NCI-H2029 (cell line): Measurements from ENCODE around the gene SPATA31A3.
"Not testable (repeated sequence)": the region's sequence is repeated elsewhere in the genome, so short reads cannot be mapped to it uniquely, and the experiment has no call there.

Experiments
- DNase-seq: peaks from one replicate; lab custom pipeline; 2025; lab: John Stamatoyannopoulos, UW

Gene SPATA31A3

GRCh38 chr9:66992450-66992849 lies at the start of gene SPATA31A3:
TSS of gene SPATA31A3 (minus strand) at chr9:66992550. CDS start at chr9:66992521, 29 bp downstream.
- DNase-seq = not testable (repeated sequence)

GRCh38 chr9:66952576-66952975 lies 39.8 kb downstream of the SPATA31A3 start:
- DNase-seq = not testable (repeated sequence)

- DNase-seq = not testable (repeated sequence)
These were observed 49.8 kb downstream of the SPATA31A3 start for GRCh38 chr9:66942400-66943155.

- DNase-seq = not testable (repeated sequence)
These were observed 52.2 kb downstream of the SPATA31A3 start for GRCh38 chr9:66939878-66940830.

GRCh38 chr9:66938322-66938721 lies 54.0 kb downstream of the SPATA31A3 start:
- not testable (repeated sequence) for DNase-seq

GRCh38 chr9:66937662-66938061 lies 54.7 kb downstream of the SPATA31A3 start:
- DNase-seq = not testable (repeated sequence)
